AG09319 (cell line): ENCODE results near the gene EIF1.
"Not testable (repeated sequence)": the region's sequence is repeated elsewhere in the genome, so short reads cannot be mapped to it uniquely, and the experiment has no call there.

Experiments used
- DNase-seq: peaks from one replicate; pipeline ENCODE4 v3.0.0-alpha.2; 2010; ENCODE audit warnings: low read depth; ENCODE audit errors: extremely low read depth
- CTCF ChIP-seq: IDR thresholded peaks from 2 replicates; pipeline ENCODE4 v1.5.1; 2011; ENCODE audit warnings: low read depth, mild to moderate bottlenecking, inconsistent platforms, low read length, moderate library complexity

EIF1 gene

GRCh38 chr17:41692722-41693521 is 4.2 kb downstream of the EIF1 start:
- no peak for DNase-seq
- no peak for TF ChIP-seq CTCF

- TF ChIP-seq CTCF, result no peak
- DNase-seq, result no peak
Measured at GRCh38 chr17:41695134-41695661, 6.5 kb downstream of the EIF1 start.

- DNase-seq, result peak; percentile 63
- TF ChIP-seq CTCF, result peak; percentile 84
Measured at GRCh38 chr17:41695954-41696757, 7.5 kb downstream of the EIF1 start.

- no peak for TF ChIP-seq CTCF
- DNase-seq, result no peak
Measured at GRCh38 chr17:41697122-41697962, 8.7 kb downstream of the EIF1 start.

GRCh38 chr17:41700843-41701242 is 12.2 kb downstream of the EIF1 start:
- DNase-seq, result not testable (repeated sequence)

- no peak for DNase-seq
- TF ChIP-seq CTCF, result no peak
Measured at GRCh38 chr17:41702712-41703111, 14.0 kb downstream of the EIF1 start.

- TF ChIP-seq CTCF, result no peak
- no peak for DNase-seq
Measured at GRCh38 chr17:41705271-41705991, 16.7 kb downstream of the EIF1 start.
